Kidney glomerular epithelial cell (primary cell): ENCODE results near the gene CTNNBL1.
"Not testable (repeated sequence)": the region's sequence is repeated elsewhere in the genome, so short reads cannot be mapped to it uniquely, and the experiment has no call there.

ENCODE experiments used
- DNase-seq: peaks from one replicate; lab custom pipeline; 2025; lab: John Stamatoyannopoulos, UW

Gene CTNNBL1

GRCh38 chr20:37852666-37853065, 158.8 kb downstream of the CTNNBL1 start:
- DNase-seq = no peak

- no peak for DNase-seq
These were observed 160.1 kb downstream of the CTNNBL1 start for GRCh38 chr20:37853823-37854375.

GRCh38 chr20:37856034-37856433, 162.2 kb downstream of the CTNNBL1 start:
- DNase-seq = not testable (repeated sequence)

GRCh38 chr20:37856932-37857660, 163.3 kb downstream of the CTNNBL1 start:
- DNase-seq = no peak

GRCh38 chr20:37859406-37860171, 165.8 kb downstream of the CTNNBL1 start:
- DNase-seq = no peak

- DNase-seq = no peak
These were observed 169.5 kb downstream of the CTNNBL1 start for GRCh38 chr20:37863289-37863688.

- no peak for DNase-seq
These were observed 170.5 kb downstream of the CTNNBL1 start for GRCh38 chr20:37864298-37864697.

GRCh38 chr20:37866051-37866450, 172.2 kb downstream of the CTNNBL1 start:
- no peak for DNase-seq

GRCh38 chr20:37867289-37868195, 173.7 kb downstream of the CTNNBL1 start:
- no peak for DNase-seq

- no peak for DNase-seq
These were observed 175.1 kb downstream of the CTNNBL1 start for GRCh38 chr20:37868851-37869333.

GRCh38 chr20:37869334-37869861, 175.6 kb downstream of the CTNNBL1 start:
- no peak for DNase-seq

- DNase-seq = no peak
These were observed 176.5 kb downstream of the CTNNBL1 start for GRCh38 chr20:37870294-37870693.

- no peak for DNase-seq
These were observed 177.9 kb downstream of the CTNNBL1 start for GRCh38 chr20:37871751-37872150.

GRCh38 chr20:37872161-37872560, 178.3 kb downstream of the CTNNBL1 start:
- no peak for DNase-seq

- DNase-seq = no peak
These were observed 180.1 kb downstream of the CTNNBL1 start for GRCh38 chr20:37873884-37874283.

GRCh38 chr20:37875460-37876175, 181.8 kb downstream of the CTNNBL1 start:
- DNase-seq = no peak

- DNase-seq = no peak
These were observed 183.0 kb downstream of the CTNNBL1 start for GRCh38 chr20:37876863-37877262.

- no peak for DNase-seq
These were observed 184.3 kb downstream of the CTNNBL1 start for GRCh38 chr20:37877832-37878772.

GRCh38 chr20:37878835-37879599, 185.2 kb downstream of the CTNNBL1 start:
- DNase-seq = no peak
